Fibroblast of lung (primary cell): ENCODE data around the gene ROBO1. TPM values are rescaled to one million over a fixed set of nuclear protein-coding genes. Genes with fewer than 3 reads are reported as not detected.

ENCODE experiments used
- DNase-seq, 2 donors: peaks; one replicate each; pipeline versions ENCODE4 v3.0.0 to v3.0.0-alpha.2; 2010; ENCODE audit warnings: low read depth in 2 of 2
- H2AFZ ChIP-seq: 2 replicates; pipeline ENCODE4 v1.5.1; 2012; ENCODE audit warnings: low read length, control low read depth, inconsistent platforms
- H3K27ac ChIP-seq: 2 replicates; pipeline ENCODE4 v1.5.1; 2011; ENCODE audit warnings: low read length, control low read depth; ENCODE audit not compliant: insufficient read depth
- H3K27me3 ChIP-seq: 2 replicates; pipeline ENCODE4 v1.5.1; 2011; ENCODE audit warnings: mild to moderate bottlenecking, low read length; ENCODE audit not compliant: control insufficient read depth, insufficient read depth
- H3K36me3 ChIP-seq: 2 replicates; pipeline ENCODE4 v1.5.1; 2011; ENCODE audit warnings: low read length; ENCODE audit not compliant: control insufficient read depth, insufficient read depth
- H3K4me1 ChIP-seq: 2 replicates; pipeline ENCODE4 v1.5.1; 2011; ENCODE audit warnings: low read length; ENCODE audit not compliant: control insufficient read depth, insufficient read depth; ENCODE audit errors: extremely low read depth
- H3K4me2 ChIP-seq: 2 replicates; pipeline ENCODE4 v1.5.1; 2011; ENCODE audit warnings: low read length, control low read depth; ENCODE audit not compliant: insufficient read depth; ENCODE audit errors: extremely low read depth
- H3K4me3 ChIP-seq, 4 experiments: fragments of 200-600 bp in 1 of 4; sonication (generic) in 1 of 4; replicated peaks in 1 of 4; 2 replicates each; pipeline ENCODE4 v1.5.1; 2011 to 2016; ENCODE audit warnings: low read length in 4 of 4, low read depth in 3 of 4, mild to moderate bottlenecking in 3 of 4, control low read depth in 2 of 4, inconsistent platforms in 1 of 4, mixed read lengths in 1 of 4; ENCODE audit not compliant: insufficient read depth in 1 of 4; ENCODE audit errors: control extremely low read depth in 1 of 4
- H3K79me2 ChIP-seq: 2 replicates; pipeline ENCODE4 v1.5.1; 2012; ENCODE audit warnings: mild to moderate bottlenecking, low read length, inconsistent platforms; ENCODE audit not compliant: control insufficient read depth, insufficient read depth
- H3K9ac ChIP-seq: 2 replicates; pipeline ENCODE4 v1.5.1; 2011; ENCODE audit warnings: mild to moderate bottlenecking, low read length, control low read depth; ENCODE audit not compliant: insufficient read depth
- H3K9me3 ChIP-seq: 2 replicates; pipeline ENCODE4 v1.5.1; 2012; ENCODE audit warnings: low read depth, low read length; ENCODE audit not compliant: control insufficient read depth, insufficient read depth
- H4K20me1 ChIP-seq: 2 replicates; pipeline ENCODE4 v1.5.1; 2011; ENCODE audit warnings: low read length; ENCODE audit not compliant: control insufficient read depth, insufficient read depth; ENCODE audit errors: extremely low read depth
- CTCF ChIP-seq, 2 donors: IDR thresholded peaks in 1 of 2; conservative IDR thresholded peaks in 1 of 2; 1 replicate in 1 of 2; 2 replicates in 1 of 2; pipeline ENCODE4 v1.5.1; 2011 to 2012; ENCODE audit warnings: low read length in 2 of 2, control low read depth in 1 of 2, inconsistent platforms in 1 of 2, low read depth in 1 of 2, mild to moderate bottlenecking in 1 of 2
- EZH2 ChIP-seq: IDR thresholded peaks from 2 replicates; pipeline ENCODE4 v1.5.1; 2012; ENCODE audit warnings: low read length, control low read depth, mild to moderate bottlenecking; ENCODE audit errors: missing control alignments
- polyA plus RNA-seq, 2 donors: library from polyadenylated mRNA; depleted of rRNA in 1 of 2; stranded (reverse) in 1 of 2; unstranded in 1 of 2; fragments of >200 nt; gene quantifications; 2 replicates each; pipeline ENCODE4 v1.2.1, GENCODE V29; 2011 to 2012; ENCODE audit warnings: missing spikeins in 1 of 2
- total RNA-seq: library from RNA; depleted of rRNA; stranded (reverse); fragments of >200 nt; gene quantifications from 2 replicates; pipeline ENCODE4 v1.2.1, GENCODE V29; 2014

The ROBO1 gene
- total and polyA plus RNA-seq, 2 donors (not counting 1 experiment from before 2014, with no cell fraction given) = 53.8 to 104 TPM

GRCh38 chr3:79572930-79573329 is 194.9 kb downstream of the ROBO1 start:
- H3K4me1 ChIP-seq = no peaks in the 10 kb centered on the region
- no peak for DNase-seq
- no peaks in the 10 kb centered on the region for H3K36me3 ChIP-seq
- no peak overlapping the region for H3K4me3 ChIP-seq
- no peaks in the 10 kb centered on the region for H4K20me1 ChIP-seq
- no peaks in the 10 kb centered on the region for H3K79me2 ChIP-seq
- no peaks in the 10 kb centered on the region for H3K27me3 ChIP-seq
- H3K4me2 ChIP-seq = no peak overlapping the region
- H3K9me3 ChIP-seq = no peaks in the 10 kb centered on the region
- no peak overlapping the region for H3K27ac ChIP-seq
- no peak overlapping the region for H3K9ac ChIP-seq
- no peak overlapping the region for H2AFZ ChIP-seq
- no peak for TF ChIP-seq EZH2
- no peak for TF ChIP-seq CTCF (conservative IDR thresholded peaks at IDR 0.05 in 1 of 2, IDR thresholded peaks at IDR 0.05 in 1 of 2; ENCODE audit: low read depth in 1 of 2, low read length in 2 of 2)

GRCh38 chr3:79568938-79569337 is 198.9 kb downstream of the ROBO1 start:
- no peaks in the 10 kb centered on the region for H3K36me3 ChIP-seq
- no peaks in the 10 kb centered on the region for H3K79me2 ChIP-seq
- H3K4me2 ChIP-seq = no peak overlapping the region
- no peak overlapping the region for H3K4me3 ChIP-seq
- H3K27me3 ChIP-seq = no peaks in the 10 kb centered on the region
- H3K4me1 ChIP-seq = no peaks in the 10 kb centered on the region
- no peak overlapping the region for H3K9ac ChIP-seq
- TF ChIP-seq EZH2 (no peak), CTCF (conservative IDR thresholded peaks at IDR 0.05 in 1 of 2, IDR thresholded peaks at IDR 0.05 in 1 of 2; ENCODE audit: low read depth in 1 of 2, low read length in 2 of 2) (no peak)
- no peaks in the 10 kb centered on the region for H4K20me1 ChIP-seq
- no peak overlapping the region for H3K27ac ChIP-seq
- H3K9me3 ChIP-seq = no peaks in the 10 kb centered on the region
- H2AFZ ChIP-seq = no peak overlapping the region
- no peak for DNase-seq

- H3K27me3 ChIP-seq = no peaks in the 10 kb centered on the region
- H3K4me1 ChIP-seq = no peaks in the 10 kb centered on the region
- H3K9ac ChIP-seq = no peak overlapping the region
- no peak overlapping the region for H3K4me2 ChIP-seq
- no peak overlapping the region for H2AFZ ChIP-seq
- no peaks in the 10 kb centered on the region for H4K20me1 ChIP-seq
- no peak for TF ChIP-seq CTCF (conservative IDR thresholded peaks at IDR 0.05 in 1 of 2, IDR thresholded peaks at IDR 0.05 in 1 of 2; ENCODE audit: low read depth in 1 of 2, low read length in 2 of 2)
- TF ChIP-seq EZH2 = no peak
- H3K9me3 ChIP-seq = no peaks in the 10 kb centered on the region
- no peak overlapping the region for H3K27ac ChIP-seq
- H3K79me2 ChIP-seq = no peaks in the 10 kb centered on the region
- no peaks in the 10 kb centered on the region for H3K36me3 ChIP-seq
- no peak for DNase-seq
- no peak overlapping the region for H3K4me3 ChIP-seq
Observed at GRCh38 chr3:79564192-79564591, 203.6 kb downstream of the ROBO1 start.
